Stimulated activated CD4-positive, alpha-beta T cell treated with anti-CD3 and anti-CD28 coated beads, Interleukin-12 subunit alpha, Interleukin-12 subunit beta, amount 100 ng/mL, for 48 hours (primary cell): Measurements from ENCODE around the gene UBE2C.

Experiments
- DNase-seq, 3 donors: peaks; one replicate each; pipeline ENCODE4 v3.0.0-alpha.2; 2020; ENCODE audit warnings: low read depth in 2 of 3, low spot score in 1 of 3

The UBE2C gene

DNA sequence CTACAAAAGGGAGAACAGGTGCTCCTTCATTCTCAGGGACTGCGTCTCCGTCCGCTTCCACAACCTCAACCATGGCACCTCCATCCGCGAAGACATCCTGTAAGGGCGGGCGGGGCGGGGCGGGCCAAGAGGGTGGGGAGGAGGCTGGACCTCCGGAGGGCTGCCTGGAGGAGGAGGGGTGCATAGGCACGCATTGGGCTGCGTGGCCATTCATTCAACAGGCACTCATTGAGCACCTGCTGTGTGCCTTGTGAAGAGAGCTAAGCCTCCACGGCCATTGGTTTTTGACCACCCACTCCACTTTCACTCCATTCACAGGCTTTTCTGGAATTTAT is 45.4 kb downstream of the UBE2C start:
- DNase-seq = peak; percentile 26 to 42 (median 35)

GRCh38 chr20:45859916-45860315 is 47.5 kb downstream of the UBE2C start:
- DNase-seq = no peak

GRCh38 chr20:45860560-45861220 is 48.2 kb downstream of the UBE2C start:
- no peak for DNase-seq

- DNase-seq = no peak
Measured at GRCh38 chr20:45861221-45862075, 49.0 kb downstream of the UBE2C start.

DNA sequence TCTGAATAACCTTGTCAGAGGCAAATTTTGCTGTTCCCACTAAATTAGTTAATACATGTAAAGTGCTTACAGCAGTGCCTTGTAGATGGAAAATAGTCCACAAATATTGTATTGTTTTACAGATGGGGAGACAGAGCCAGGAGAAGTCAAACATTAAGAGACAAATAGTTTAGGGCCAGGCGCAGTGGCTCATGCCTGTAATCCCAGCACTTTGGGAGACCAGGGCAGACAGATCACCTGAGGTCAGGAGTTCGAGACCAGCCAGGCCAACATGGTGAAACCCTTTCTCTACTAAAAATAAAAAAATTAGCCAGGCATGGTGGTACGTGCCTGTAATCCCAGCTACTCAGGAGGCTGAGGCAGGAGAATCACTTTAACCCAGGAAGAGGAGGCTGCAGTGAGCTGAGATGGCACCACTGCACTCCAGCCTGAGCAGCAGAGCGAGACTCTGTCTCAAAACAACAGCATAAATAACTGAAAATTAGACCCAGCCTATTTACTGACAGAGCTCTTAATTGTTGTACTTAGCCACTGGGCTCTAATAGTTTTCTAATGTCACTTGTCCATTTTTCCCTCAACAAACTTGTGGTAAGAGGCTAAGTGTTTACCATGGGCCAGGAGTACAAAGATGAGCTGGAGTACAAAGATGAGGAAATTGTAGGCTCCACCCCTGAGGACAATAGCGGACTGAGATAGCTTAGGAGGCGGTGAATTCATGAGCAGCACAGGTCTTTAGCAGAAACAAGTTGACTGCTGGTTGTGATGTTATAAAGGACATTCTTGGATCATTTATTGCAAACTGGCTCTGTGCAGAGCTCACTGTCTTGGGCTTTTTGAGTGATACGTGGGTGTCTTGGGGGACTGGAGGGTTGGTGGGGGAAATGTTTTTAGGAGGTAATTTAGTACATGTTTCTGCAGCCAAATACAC is 51.4 kb downstream of the UBE2C start:
- no peak for DNase-seq

DNA sequence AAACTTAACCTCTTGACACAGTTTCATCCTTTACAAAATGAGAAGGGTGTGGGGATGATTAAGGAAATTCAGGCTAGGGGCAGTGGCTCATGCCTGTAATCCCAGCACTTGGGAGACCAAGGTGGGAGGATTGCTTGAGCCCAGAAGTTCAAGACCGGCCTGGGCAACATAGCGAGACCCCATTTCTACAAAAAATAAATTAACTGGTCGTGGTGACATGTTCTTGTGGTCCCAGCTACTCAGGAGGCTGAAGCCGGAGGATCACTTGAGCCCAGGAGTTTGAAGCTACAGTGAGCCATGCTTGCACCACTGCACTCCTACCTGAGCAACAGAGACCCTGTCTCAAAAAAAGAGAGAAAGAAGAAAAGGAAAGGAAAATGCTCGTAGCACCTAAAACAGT is 54.0 kb downstream of the UBE2C start:
- DNase-seq = no peak
